T-cell (primary cell): Measurements from ENCODE around the gene WDR62. TPM values are rescaled to one million over a fixed set of nuclear protein-coding genes. Genes with fewer than 3 reads are reported as not detected.
A peak's percentile ranks its signal among the peaks of the same experiment; 100 is the strongest.

Experiments
- ATAC-seq, 4 experiments: fragments of 200-7000 bp in 3 of 4; fragments of 150-1000 bp in 1 of 4; cut with Tn5 transposase; replicated peaks in 1 of 4; 1 replicate in 3 of 4; 2 replicates in 1 of 4; pipeline ENCODE4 v1.10.0; 2021; ENCODE audit warnings: moderate library complexity in 3 of 4, mild to moderate bottlenecking in 2 of 4, moderate number of reproducible peaks in 1 of 4
- CTCF ChIA-PET, 2 donors: fragments of 300-600 bp; sonication (Branson Sonifier 250); formaldehyde crosslinking; loops; one replicate each; lab custom pipeline; 2022; ENCODE audit warnings: antibody characterized with exemption in 2 of 2; lab: Charles Lee
- POLR2A ChIA-PET, 2 donors: fragments of 300-600 bp; sonication (Branson Sonifier 250); formaldehyde crosslinking; loops; one replicate each; lab custom pipeline; 2022; ENCODE audit warnings: antibody characterized with exemption in 2 of 2; lab: Charles Lee
- DNase-seq, 35 experiments: peaks; one replicate each; pipeline versions ENCODE4 v3.0.0 to v3.0.0-alpha.2; 2013 to 2023
- H3K27ac ChIP-seq: one replicate; pipeline ENCODE4 v1.5.1; 2013; ENCODE audit warnings: low read length
- H3K27me3 ChIP-seq, 2 experiments: replicated peaks in 1 of 2; 1 replicate in 1 of 2; 2 replicates in 1 of 2; pipeline versions ENCODE4 v1.6.1 to v1.7.0; 2013; ENCODE audit warnings: low read length in 1 of 2, mixed read lengths in 1 of 2; ENCODE audit not compliant: control insufficient read depth in 2 of 2, insufficient read depth in 2 of 2; ENCODE audit errors: extremely low read depth in 1 of 2
- H3K36me3 ChIP-seq, 2 donors: 1 replicate in 1 of 2; 2 replicates in 1 of 2; pipeline versions ENCODE4 v1.6.1 to v1.7.0; 2013; ENCODE audit warnings: low read length in 1 of 2; ENCODE audit not compliant: control insufficient read depth in 2 of 2, insufficient read depth in 1 of 2; ENCODE audit errors: extremely low read depth in 1 of 2
- H3K4me1 ChIP-seq, 2 experiments: 1 replicate in 1 of 2; 2 replicates in 1 of 2; pipeline versions ENCODE4 v1.6.1 to v1.7.0; 2013; ENCODE audit warnings: low read length in 2 of 2, mixed read lengths in 1 of 2; ENCODE audit not compliant: insufficient read depth in 2 of 2, control insufficient read depth in 1 of 2; ENCODE audit errors: extremely low read depth in 1 of 2
- H3K4me3 ChIP-seq, 2 donors: 1 replicate in 1 of 2; 2 replicates in 1 of 2; pipeline versions ENCODE4 v1.5.1 to v1.7.0; 2013; ENCODE audit warnings: mild to moderate bottlenecking in 2 of 2, low read length in 1 of 2, moderate library complexity in 1 of 2; ENCODE audit not compliant: control insufficient read depth in 1 of 2; ENCODE audit errors: extremely low read depth in 1 of 2
- H3K9me3 ChIP-seq: 2 replicates; pipeline ENCODE4 v1.7.0; 2013
- H3K27ac Mint-ChIP-seq, 2 donors: one replicate each; pipeline ENCODE4 v1.8.0; 2020 to 2021; ENCODE audit warnings: mild to moderate bottlenecking in 2 of 2, mixed read lengths in 2 of 2
- H3K27me3 Mint-ChIP-seq, 2 donors: one replicate each; pipeline ENCODE4 v1.8.0; 2021 to 2022; ENCODE audit warnings: mixed read lengths in 2 of 2
- H3K36me3 Mint-ChIP-seq: one replicate; pipeline ENCODE4 v1.8.0; 2021; ENCODE audit warnings: mixed read lengths
- H3K4me1 Mint-ChIP-seq, 3 donors: one replicate each; pipeline ENCODE4 v1.8.0; 2020 to 2022; ENCODE audit warnings: mixed read lengths in 3 of 3, mild to moderate bottlenecking in 1 of 3
- H3K4me3 Mint-ChIP-seq, 3 donors: one replicate each; pipeline ENCODE4 v1.8.0; 2020 to 2022; ENCODE audit warnings: mild to moderate bottlenecking in 3 of 3, mixed read lengths in 3 of 3, moderate library complexity in 3 of 3
- H3K9me3 Mint-ChIP-seq, 3 donors: one replicate each; pipeline ENCODE4 v1.8.0; 2020 to 2022; ENCODE audit warnings: mixed read lengths in 3 of 3
- WGBS: methylation state at CpG from one replicate; pipeline ENCODE4 v1.1.5; 2013; ENCODE audit warnings: missing lambda C conversion rate; ENCODE audit not compliant: insufficient coverage; 5-methylcytosine and 5-hydroxymethylcytosine counted together
- total RNA-seq, 35 experiments: library from RNA in 6 of 35; stranded (reverse) in 6 of 35; fragments of 120-200 nt in 1 of 35; gene quantifications; one replicate each; pipeline versions ENCODE4 v1.2.1 to v1.2.4 and lab custom pipeline; 2013 to 2026

WDR62 gene
- total RNA-seq, 5 donors from 2014 or later (not counting 1 experiment from before 2014, with no cell fraction given), result 1.3 to 3.3 (median 2.2) TPM

- peak; percentile 20 to 35 (median 24) for ATAC-seq
- peak overlapping the region; percentile 94 to 96 (median 95) for H3K4me3 Mint-ChIP-seq
- 0% methylated on average over 18 of the region's 31 CpGs for WGBS
- peaks cover 3 to 28% of the 10 kb centered on the region in 2 donors for H3K36me3 ChIP-seq
- H3K27ac ChIP-seq, result peak overlapping the region; percentile 57
- no peaks in the 10 kb centered on the region for H3K27me3 ChIP-seq
- H3K9me3 ChIP-seq, result no peaks in the 10 kb centered on the region
- H3K36me3 Mint-ChIP-seq, result peaks cover 21% of the 10 kb centered on the region
- DNase-seq, result peak in 19 of 35 experiments; percentile 6 to 52 (median 27)
- peaks cover 13 to 24% (median 19%) of the 10 kb centered on the region in 3 donors for H3K4me1 Mint-ChIP-seq
- POLR2A ChIA-PET, result no interaction called here
- H3K9me3 Mint-ChIP-seq, result no peaks in the 10 kb centered on the region
- peak overlapping the region; percentile 93 to 96 for H3K27ac Mint-ChIP-seq
- peak overlapping the region; percentile 55 to 68 for H3K4me3 ChIP-seq
- H3K4me1 ChIP-seq, result peaks cover 0 to 22% of the 10 kb centered on the region in 2 experiments
- CTCF ChIA-PET, result interaction anchor here (0.6 to 1.5 kb wide), 2 partner anchors 12 to 239 kb away, joined by 3 to 10 read pairs; no protein-coding TSS in a partner anchor
- no peaks in the 10 kb centered on the region for H3K27me3 Mint-ChIP-seq
These were observed 85.8 kb downstream of the WDR62 start for GRCh38 chr19:36140304-36141038.

DNA sequence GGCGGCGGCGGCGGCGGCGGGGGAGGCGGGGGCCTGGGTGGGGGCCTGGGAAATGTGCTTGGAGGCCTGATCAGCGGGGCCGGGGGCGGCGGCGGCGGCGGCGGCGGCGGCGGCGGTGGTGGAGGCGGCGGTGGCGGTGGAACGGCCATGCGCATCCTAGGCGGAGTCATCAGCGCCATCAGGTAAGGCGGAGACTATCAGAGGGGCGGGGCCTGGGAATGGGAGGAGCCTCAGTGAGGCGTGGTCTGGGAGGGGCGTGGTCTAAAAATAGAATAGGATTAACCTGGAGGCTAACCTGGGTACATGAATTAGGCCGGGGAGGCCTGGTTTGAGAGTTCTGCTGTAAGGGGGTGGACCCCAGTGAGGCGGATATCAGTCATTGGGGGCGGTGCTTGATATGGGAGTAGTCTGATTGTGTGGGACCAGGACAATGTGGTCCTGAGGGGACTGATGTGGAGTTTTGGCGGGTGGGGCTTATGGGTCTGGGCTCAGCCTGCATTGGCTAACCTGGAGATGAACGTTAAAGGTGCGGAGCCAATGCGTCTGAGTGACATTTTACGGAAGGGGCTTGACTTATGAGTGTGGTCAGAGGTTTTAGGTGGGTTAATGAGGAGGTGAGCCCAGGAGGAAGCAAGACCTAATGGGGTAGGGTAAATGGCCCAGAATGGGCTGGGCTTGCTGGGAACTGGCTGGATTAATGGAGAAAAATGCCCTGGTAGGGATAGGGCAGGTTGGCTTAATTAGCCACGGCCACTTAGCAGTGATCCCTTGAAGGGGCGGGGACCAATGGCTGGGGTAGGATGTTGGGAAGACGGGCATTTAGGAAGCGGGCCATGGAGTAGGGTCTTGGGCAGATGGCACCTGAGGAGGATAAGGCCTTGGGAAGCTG lies 86.6 kb downstream of the WDR62 start:
- Histone ChIP-seq H3K4me3 (peak overlapping the region; percentile 55 to 68), H3K36me3 (peaks cover 3 to 37% of the 10 kb centered on the region in 2 donors), H3K27ac (peak overlapping the region; percentile 49), H3K27me3 (no peaks in the 10 kb centered on the region), H3K4me1 (peaks cover 0 to 22% of the 10 kb centered on the region in 2 experiments), H3K9me3 (no peaks in the 10 kb centered on the region)
- Mint-ChIP-seq H3K27me3 (no peaks in the 10 kb centered on the region), H3K9me3 (no peaks in the 10 kb centered on the region), H3K4me1 (peaks cover 13 to 24% (median 19%) of the 10 kb centered on the region in 3 donors), H3K27ac (peak overlapping the region; percentile 87 to 93), H3K4me3 (peak overlapping the region; percentile 94 to 96 (median 95)), H3K36me3 (peaks cover 28% of the 10 kb centered on the region)
- ChIA-PET CTCF (interaction anchor here in 1 of 2 donors (0.6 kb wide), 1 partner anchor 238 kb away, joined by 3 read pairs; no protein-coding TSS in a partner anchor), POLR2A (no interaction called here)
- 25% methylated on average over 31 of the region's 42 CpGs for WGBS
- ATAC-seq, result peak; percentile 78 to 84 (median 79)
- DNase-seq, result peak; percentile 71 to 95 (median 85)

GRCh38 chr19:36142046-36142445 lies 87.3 kb downstream of the WDR62 start:
- Mint-ChIP-seq H3K27me3 (no peaks in the 10 kb centered on the region), H3K4me1 (peaks cover 13 to 19% (median 17%) of the 10 kb centered on the region in 3 donors), H3K9me3 (no peaks in the 10 kb centered on the region), H3K4me3 (peak overlapping the region in 2 of 3 donors; percentile 95 to 96), H3K27ac (peak overlapping the region in 1 of 2 donors; percentile 87), H3K36me3 (peaks cover 34% of the 10 kb centered on the region)
- WGBS, result 98% methylated on average over 8 of the region's 14 CpGs
- ChIA-PET POLR2A (no interaction called here), CTCF (no interaction called here)
- Histone ChIP-seq H3K9me3 (no peaks in the 10 kb centered on the region), H3K27ac (peak overlapping the region; percentile 49), H3K4me1 (peaks cover 0 to 22% of the 10 kb centered on the region in 2 experiments), H3K36me3 (peaks cover 10 to 44% of the 10 kb centered on the region in 2 donors), H3K4me3 (no peak overlapping the region), H3K27me3 (no peaks in the 10 kb centered on the region)
- ATAC-seq (no peak), DNase-seq (no peak)

DNA sequence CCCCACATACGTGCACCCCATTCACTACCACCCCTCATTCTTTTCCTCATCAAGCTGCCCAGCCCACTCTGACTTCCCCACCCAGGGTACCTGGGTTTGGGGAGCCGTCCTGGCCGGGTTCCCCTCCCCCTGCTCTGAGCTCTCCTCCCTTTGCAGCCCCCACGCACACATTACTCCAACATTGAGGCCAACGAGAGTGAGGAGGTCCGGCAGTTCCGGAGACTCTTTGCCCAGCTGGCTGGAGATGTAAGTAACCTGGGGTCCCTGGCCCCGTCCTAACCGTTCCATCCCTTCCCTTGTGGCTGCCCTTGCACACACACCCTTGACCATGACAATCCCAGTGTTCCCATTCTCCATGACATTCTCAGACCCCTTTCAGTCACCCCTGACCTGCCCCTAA lies 87.8 kb downstream of the WDR62 start:
- Histone ChIP-seq H3K9me3 (no peaks in the 10 kb centered on the region), H3K4me3 (no peak overlapping the region), H3K36me3 (peaks cover 11 to 48% of the 10 kb centered on the region in 2 donors), H3K27me3 (no peaks in the 10 kb centered on the region), H3K4me1 (peaks cover 0 to 22% of the 10 kb centered on the region in 2 experiments), H3K27ac (no peak overlapping the region)
- 94% methylated on average over 9 of the region's 9 CpGs for WGBS
- ATAC-seq (no peak), DNase-seq (no peak)
- CTCF ChIA-PET, result no interaction called here
- H3K27ac Mint-ChIP-seq, result peak overlapping the region; percentile 23 to 52
- no peaks in the 10 kb centered on the region for H3K27me3 Mint-ChIP-seq
- peaks cover 13 to 18% (median 17%) of the 10 kb centered on the region in 3 donors for H3K4me1 Mint-ChIP-seq
- no peaks in the 10 kb centered on the region for H3K9me3 Mint-ChIP-seq
- H3K4me3 Mint-ChIP-seq, result peak overlapping the region in 1 of 3 donors; percentile 22
- H3K36me3 Mint-ChIP-seq, result peaks cover 36% of the 10 kb centered on the region
- POLR2A ChIA-PET, result no interaction called here

GRCh38 chr19:36144624-36145023 lies 89.9 kb downstream of the WDR62 start:
- no peak overlapping the region for H3K27ac Mint-ChIP-seq
- H3K36me3 Mint-ChIP-seq, result peaks cover 47% of the 10 kb centered on the region
- Histone ChIP-seq H3K27ac (no peak overlapping the region), H3K9me3 (no peaks in the 10 kb centered on the region), H3K4me3 (no peak overlapping the region), H3K27me3 (no peaks in the 10 kb centered on the region), H3K36me3 (peaks cover 15 to 66% of the 10 kb centered on the region in 2 donors), H3K4me1 (peaks cover 0 to 15% of the 10 kb centered on the region in 2 experiments)
- ChIA-PET POLR2A (interaction anchor here in 1 of 2 donors (0.6 kb wide), 1 partner anchor 16 kb away, joined by 3 read pairs; no protein-coding TSS in a partner anchor), CTCF (interaction anchor here in 1 of 2 donors (0.7 kb wide), 1 partner anchor 16 kb away, joined by 4 read pairs; no protein-coding TSS in a partner anchor)
- no peak overlapping the region for H3K4me3 Mint-ChIP-seq
- H3K4me1 Mint-ChIP-seq, result peaks cover 12 to 18% (median 13%) of the 10 kb centered on the region in 3 donors
- H3K9me3 Mint-ChIP-seq, result no peaks in the 10 kb centered on the region
- no peak for ATAC-seq
- DNase-seq, result no peak
- H3K27me3 Mint-ChIP-seq, result no peaks in the 10 kb centered on the region
- WGBS, result 100% methylated on average over 5 of the region's 6 CpGs
